Endothelial cell of hepatic sinusoid (primary cell): ENCODE data around the gene HSD11B1.

Experiments used
- in situ Hi-C: cut with HindIII; loops from 2 replicates; pipeline ENCODE4 v1.10.0; 2017; ENCODE audit warnings: low sequenced_read_pairs

The HSD11B1 gene

GRCh38 chr1:209751627-209752231 lies 47.1 kb downstream of the HSD11B1 start:
- in situ Hi-C loops, result no loop called here

GRCh38 chr1:209752890-209753289 lies 48.2 kb downstream of the HSD11B1 start:
- in situ Hi-C loops, result no loop called here

- in situ Hi-C loops, result no loop called here
These were observed 50.6 kb downstream of the HSD11B1 start for GRCh38 chr1:209755256-209755655.

GRCh38 chr1:209755926-209756614 lies 51.4 kb downstream of the HSD11B1 start, which contains the start of gene TRAF3IP3:
TRAF3IP3 (plus strand) TSS chr1:209756053; CDS start chr1:209760040, 3,987 bp downstream.
- in situ Hi-C loops, result no loop called here

GRCh38 chr1:209756615-209757445 lies 52.2 kb downstream of the HSD11B1 start:
- in situ Hi-C loops, result no loop called here

GRCh38 chr1:209758400-209758799 lies 53.8 kb downstream of the HSD11B1 start:
- in situ Hi-C loops, result no loop called here

- in situ Hi-C loops, result loop anchor here (5.0 kb wide), 1 partner anchor 33 kb away; no protein-coding TSS in a partner anchor
These were observed 55.2 kb downstream of the HSD11B1 start for GRCh38 chr1:209759829-209760359.

- in situ Hi-C loops, result loop anchor here (5.0 kb wide), 1 partner anchor 34 kb away; no protein-coding TSS in a partner anchor
These were observed 56.5 kb downstream of the HSD11B1 start for GRCh38 chr1:209761011-209761635.

GRCh38 chr1:209766051-209766450 lies 61.4 kb downstream of the HSD11B1 start:
- in situ Hi-C loops, result no loop called here

GRCh38 chr1:209767096-209767495 lies 62.5 kb downstream of the HSD11B1 start:
- in situ Hi-C loops, result no loop called here

- in situ Hi-C loops, result no loop called here
These were observed 63.1 kb downstream of the HSD11B1 start for GRCh38 chr1:209767706-209768105.

- in situ Hi-C loops, result no loop called here
These were observed 63.7 kb downstream of the HSD11B1 start for GRCh38 chr1:209768354-209768774.

GRCh38 chr1:209769171-209769904 lies 64.7 kb downstream of the HSD11B1 start:
- in situ Hi-C loops, result no loop called here

- in situ Hi-C loops, result no loop called here
These were observed 65.3 kb downstream of the HSD11B1 start for GRCh38 chr1:209769971-209770370.

- in situ Hi-C loops, result no loop called here
These were observed 66.2 kb downstream of the HSD11B1 start for GRCh38 chr1:209770636-209771415.

GRCh38 chr1:209772126-209772525 lies 67.5 kb downstream of the HSD11B1 start:
- in situ Hi-C loops, result no loop called here

GRCh38 chr1:209774592-209774991 lies 69.9 kb downstream of the HSD11B1 start:
- in situ Hi-C loops, result no loop called here

- in situ Hi-C loops, result no loop called here
These were observed 71.0 kb downstream of the HSD11B1 start for GRCh38 chr1:209775678-209776077.

GRCh38 chr1:209777587-209777986 lies 72.9 kb downstream of the HSD11B1 start:
- in situ Hi-C loops, result no loop called here
